Activated naive CD8-positive, alpha-beta T cell treated with anti-CD3 and anti-CD28 coated beads, Interleukin-2, amount 10 ng/mL, durations not matched to agents 7 days and 5 days (primary cell): ENCODE data around the gene POLR1C. TPM values are rescaled to one million over a fixed set of nuclear protein-coding genes. Genes with fewer than 3 reads are reported as not detected.

Experiments
- ATAC-seq: fragments of 150-1000 bp; cut with Tn5 transposase; one replicate; pipeline ENCODE4 v1.10.0; 2021; ENCODE audit warnings: low read depth, moderate library complexity
- POLR2A ChIA-PET: fragments of 350-600 bp; sonication (Branson Sonifier 250); formaldehyde crosslinking; loops from one replicate; lab custom pipeline; 2021; ENCODE audit warnings: antibody characterized with exemption; lab: Charles Lee
- DNase-seq: peaks from one replicate; pipeline ENCODE4 v3.0.0; 2021
- H3K27ac Mint-ChIP-seq: one replicate; pipeline ENCODE4 v1.8.0; 2022; ENCODE audit warnings: mild to moderate bottlenecking, mixed read lengths
- H3K27me3 Mint-ChIP-seq: one replicate; pipeline ENCODE4 v1.8.0; 2022; ENCODE audit warnings: mild to moderate bottlenecking, moderate library complexity, mixed read lengths
- H3K36me3 Mint-ChIP-seq: one replicate; pipeline ENCODE4 v1.8.0; 2021; ENCODE audit warnings: mild to moderate bottlenecking, mixed read lengths
- H3K4me1 Mint-ChIP-seq: one replicate; pipeline ENCODE4 v1.8.0; 2021; ENCODE audit warnings: mixed read lengths
- H3K4me3 Mint-ChIP-seq: one replicate; pipeline ENCODE4 v1.8.0; 2022; ENCODE audit warnings: mild to moderate bottlenecking, moderate library complexity, mixed read lengths
- H3K9me3 Mint-ChIP-seq: one replicate; pipeline ENCODE4 v1.8.0; 2021; ENCODE audit warnings: mixed read lengths
- total RNA-seq, 2 experiments: library from RNA; stranded (reverse); gene quantifications; one replicate each; pipeline ENCODE4 v1.2.3, GENCODE V29; 2021

Gene POLR1C
- total RNA-seq, 2 experiments from 2014 or later = 28.8 to 29.7 TPM

DNA sequence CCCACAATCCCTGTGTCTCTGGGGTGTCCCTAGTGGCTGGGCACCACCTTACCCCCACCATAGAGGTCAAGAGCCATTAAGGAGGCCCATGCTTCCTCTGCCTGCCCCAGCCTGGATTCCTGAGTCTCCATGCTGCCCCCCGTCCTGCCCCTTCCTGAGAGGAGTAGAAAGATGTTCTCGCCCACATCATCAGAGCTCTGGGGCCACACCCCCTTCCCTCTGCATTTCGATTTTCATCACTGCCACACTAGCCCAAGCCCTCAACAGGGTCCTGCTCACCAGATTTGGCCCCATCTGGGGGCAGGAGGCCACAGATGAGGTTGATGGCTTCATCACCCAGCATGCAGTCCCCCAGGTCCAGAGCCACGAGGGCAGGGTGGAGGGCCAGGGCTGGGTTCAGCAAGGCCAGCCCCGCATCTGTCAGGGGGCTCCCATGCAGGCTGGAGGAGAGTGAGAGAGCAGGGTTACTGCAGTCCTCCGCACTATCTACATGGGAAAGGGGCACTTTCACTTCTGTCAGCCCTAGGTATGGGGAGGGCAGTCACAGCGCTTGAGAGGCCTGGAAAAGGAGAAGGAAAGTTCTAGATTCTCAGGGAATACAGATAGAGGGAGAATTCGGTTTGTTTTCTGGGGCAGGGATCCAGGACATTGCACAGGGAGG is 8.3 kb upstream of the POLR1C start:
- peaks cover 18% of the 10 kb centered on the region for H3K36me3 Mint-ChIP-seq
- DNase-seq (no peak), ATAC-seq (no peak)
- peaks cover 18% of the 10 kb centered on the region for H3K27me3 Mint-ChIP-seq
- H3K9me3 Mint-ChIP-seq = no peaks in the 10 kb centered on the region
- peak overlapping the region; percentile 86 for H3K4me3 Mint-ChIP-seq
- POLR2A ChIA-PET = interaction anchor here (1.9 to 3.4 kb wide), 2 partner anchors 8 to 31 kb away, joined by 12 to 19 read pairs; partner anchors contain the start of genes POLR1C, TJAP1 and YIPF3
- no peak overlapping the region for H3K27ac Mint-ChIP-seq
- H3K4me1 Mint-ChIP-seq = peaks cover 11% of the 10 kb centered on the region

DNA sequence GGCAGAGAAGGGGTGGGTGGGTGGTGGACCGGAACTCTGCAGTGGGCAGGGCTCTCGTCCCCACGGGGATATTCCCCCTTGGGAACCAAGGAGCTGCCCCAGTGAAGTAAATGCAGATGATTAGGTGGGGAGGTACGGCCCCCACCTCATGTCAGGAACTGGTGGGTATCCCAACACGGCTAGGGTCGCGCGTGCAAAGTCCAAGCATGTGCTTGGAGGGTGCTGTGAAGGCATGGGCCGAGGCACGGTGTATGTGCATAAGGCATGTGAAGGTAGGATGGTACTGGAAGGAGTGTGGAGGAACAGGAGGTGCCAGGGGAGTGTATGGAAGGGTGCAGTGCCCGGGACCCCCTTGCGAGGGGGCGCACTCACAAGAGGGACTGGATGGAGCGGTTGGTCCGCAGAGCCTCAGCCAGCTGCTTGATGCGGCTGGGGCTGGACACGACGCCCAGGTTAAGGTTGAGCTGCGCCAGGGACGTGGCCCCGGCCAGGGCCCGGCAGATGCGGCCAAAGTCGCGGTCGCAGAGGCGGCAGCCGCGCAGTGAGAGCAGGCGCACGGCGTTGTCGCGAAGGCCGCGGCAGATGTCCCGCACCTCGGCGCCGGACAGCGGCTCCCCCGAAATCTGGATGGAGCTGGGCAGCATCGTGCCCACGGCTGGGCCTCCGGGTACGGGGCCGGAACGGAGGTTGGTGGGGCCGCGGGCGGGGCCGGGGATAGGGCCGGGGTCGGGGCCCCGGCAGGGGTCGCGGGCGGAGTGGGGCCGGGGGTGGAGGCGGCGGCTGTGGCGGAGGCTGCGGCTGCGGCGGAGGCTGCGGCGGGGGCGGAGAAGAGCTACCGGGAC is 7.5 kb upstream of the POLR1C start:
- H3K9me3 Mint-ChIP-seq = no peaks in the 10 kb centered on the region
- peak; percentile 42 for DNase-seq
- peaks cover 11% of the 10 kb centered on the region for H3K4me1 Mint-ChIP-seq
- peak overlapping the region; percentile 86 for H3K4me3 Mint-ChIP-seq
- peaks cover 15% of the 10 kb centered on the region for H3K36me3 Mint-ChIP-seq
- no peak overlapping the region for H3K27ac Mint-ChIP-seq
- POLR2A ChIA-PET = interaction anchor here (0.6 to 1.2 kb wide), 5 partner anchors 11 to 285 kb away, joined by 3 to 5 read pairs (median 3); partner anchors contain the start of gene DNPH1
- ATAC-seq = peak; percentile 2
- H3K27me3 Mint-ChIP-seq = peaks cover 18% of the 10 kb centered on the region

DNA sequence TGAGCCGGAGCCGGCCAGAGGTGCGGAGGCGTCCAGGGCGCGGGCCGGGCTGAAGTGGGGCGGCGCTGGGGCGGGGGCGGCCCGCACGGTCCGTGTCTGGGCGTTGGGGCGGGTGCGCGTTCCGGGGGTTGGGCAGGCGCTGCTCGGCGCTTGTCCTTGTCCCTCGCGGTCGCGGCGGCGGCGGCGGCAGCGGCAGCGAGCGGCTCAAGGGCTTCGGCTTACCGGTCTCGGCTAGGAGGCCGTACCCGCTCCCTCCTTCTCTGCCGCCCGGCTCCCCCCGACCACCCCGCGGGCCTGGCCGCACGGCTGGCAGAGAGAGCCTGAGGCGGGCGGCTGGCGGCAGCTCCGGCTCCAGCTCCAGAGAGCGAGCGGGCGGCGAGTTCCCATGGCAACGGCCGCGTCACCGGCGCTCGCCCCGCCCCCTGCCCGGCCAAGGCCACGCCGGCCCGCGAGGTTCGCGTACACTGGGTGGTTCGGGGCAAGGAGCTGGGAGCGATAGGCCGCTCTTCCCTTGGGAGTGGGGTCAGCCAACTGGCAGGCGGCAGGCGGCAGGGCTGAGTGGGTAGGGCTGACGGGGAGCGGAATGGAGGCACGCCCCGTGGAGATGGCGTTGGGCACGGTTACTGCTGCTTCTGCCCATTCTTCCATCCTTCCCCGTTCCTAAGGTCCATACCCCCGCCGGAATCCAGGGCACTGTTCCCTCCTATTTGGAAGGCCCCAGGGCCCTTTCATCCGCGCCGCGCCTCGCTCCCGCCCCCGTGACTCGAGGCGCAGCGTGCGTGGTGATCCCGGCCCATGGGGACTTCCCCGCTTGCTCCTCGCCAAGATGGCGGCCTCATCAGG is 6.7 kb upstream of the POLR1C start, which contains the start of gene LRRC73:
Gene LRRC73, minus strand, starts transcription at position 363 of the 843 bp plus-strand sequence. CDS start 561 bp downstream, outside the sequence.
- H3K36me3 Mint-ChIP-seq = peaks cover 17% of the 10 kb centered on the region

GRCh38 chr6:43510827-43511163 is 6.1 kb upstream of the POLR1C start:
- peaks cover 18% of the 10 kb centered on the region for H3K4me1 Mint-ChIP-seq
- no peaks in the 10 kb centered on the region for H3K9me3 Mint-ChIP-seq
- H3K27ac Mint-ChIP-seq = no peak overlapping the region
- peaks cover 19% of the 10 kb centered on the region for H3K36me3 Mint-ChIP-seq
- H3K27me3 Mint-ChIP-seq = peaks cover 18% of the 10 kb centered on the region
- ATAC-seq (no peak), DNase-seq (no peak)
- no peak overlapping the region for H3K4me3 Mint-ChIP-seq
- POLR2A ChIA-PET = interaction anchor here (0.7 kb wide), 1 partner anchor 162 kb away, joined by 3 read pairs; no protein-coding TSS in a partner anchor

More for the DNA sequence above, 6.7 kb upstream of the POLR1C start, which contains the start of gene LRRC73:
- DNase-seq (peak; percentile 88), ATAC-seq (peak; percentile 66)
- POLR2A ChIA-PET = interaction anchor here (0.6 to 1.2 kb wide), 6 partner anchors 12 to 286 kb away, joined by 3 to 5 read pairs (median 3); partner anchors contain the start of gene DNPH1
- H3K4me3 Mint-ChIP-seq = peak within 1 kb of the TSS; percentile 86
- H3K9me3 Mint-ChIP-seq = no peaks in the 10 kb centered on the region
- H3K4me1 Mint-ChIP-seq = peaks cover 16% of the 10 kb centered on the region
- peaks cover 18% of the 10 kb centered on the region for H3K27me3 Mint-ChIP-seq
- no peak within 1 kb of the TSS for H3K27ac Mint-ChIP-seq

DNA sequence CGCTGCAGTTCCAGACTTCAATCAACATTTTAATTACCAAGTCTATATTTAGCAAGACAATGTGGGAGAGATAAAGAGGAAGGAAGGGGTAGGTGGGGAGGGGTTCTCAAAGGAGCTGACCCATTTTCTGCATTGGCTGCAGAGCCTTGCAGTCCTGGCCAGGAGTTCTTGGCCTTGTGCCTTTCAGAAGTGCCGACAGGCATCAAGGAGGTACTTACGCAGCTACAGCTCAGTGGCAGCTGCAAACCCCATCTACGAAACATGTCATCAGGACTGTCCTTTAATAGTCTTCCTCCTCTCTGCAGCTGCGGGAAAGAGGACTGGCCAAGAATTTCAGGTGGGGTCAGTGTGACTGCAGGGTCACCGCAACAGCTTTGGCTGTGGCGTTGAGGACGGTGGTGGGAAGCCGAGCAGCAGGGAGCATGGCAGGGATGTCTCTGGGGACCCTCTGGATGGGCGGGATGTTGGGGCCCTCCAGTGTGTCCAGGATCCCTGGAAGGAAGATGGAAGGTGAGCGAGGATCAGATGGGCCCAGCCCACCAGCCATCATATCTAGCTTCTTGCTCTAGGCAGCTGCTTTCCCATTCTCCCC is 5.0 kb upstream of the POLR1C start:
- DNase-seq (no peak), ATAC-seq (no peak)
- peaks cover 19% of the 10 kb centered on the region for H3K36me3 Mint-ChIP-seq
- peaks cover 21% of the 10 kb centered on the region for H3K4me1 Mint-ChIP-seq
- peaks cover 18% of the 10 kb centered on the region for H3K27me3 Mint-ChIP-seq
- no peaks in the 10 kb centered on the region for H3K9me3 Mint-ChIP-seq
- no peak overlapping the region for H3K27ac Mint-ChIP-seq
- POLR2A ChIA-PET = interaction anchor here (0.6 kb wide), 2 partner anchors 18 to 284 kb away, joined by 3 read pairs; no protein-coding TSS in a partner anchor
- no peak overlapping the region for H3K4me3 Mint-ChIP-seq

- no peaks in the 10 kb centered on the region for H3K9me3 Mint-ChIP-seq
- H3K27ac Mint-ChIP-seq = no peak overlapping the region
- peaks cover 17% of the 10 kb centered on the region for H3K4me1 Mint-ChIP-seq
- no peak overlapping the region for H3K4me3 Mint-ChIP-seq
- no peaks in the 10 kb centered on the region for H3K27me3 Mint-ChIP-seq
- DNase-seq = no peak
- POLR2A ChIA-PET = interaction anchor here (0.9 to 2.9 kb wide), 2 partner anchors 9 to 733 kb away, joined by 4 to 19 read pairs; partner anchors contain the start of gene BICRAL
- ATAC-seq = no peak
- H3K36me3 Mint-ChIP-seq = peaks cover 17% of the 10 kb centered on the region
Observed at GRCh38 chr6:43515808-43516207, 1.1 kb upstream of the POLR1C start.

GRCh38 chr6:43516367-43516696 is 557 bp upstream of the POLR1C start:
- Mint-ChIP-seq H3K4me1 (peaks cover 17% of the 10 kb centered on the region), H3K27ac (no peak overlapping the region), H3K27me3 (no peaks in the 10 kb centered on the region), H3K4me3 (no peak overlapping the region), H3K36me3 (peaks cover 13% of the 10 kb centered on the region), H3K9me3 (no peaks in the 10 kb centered on the region)
- ATAC-seq = no peak
- DNase-seq = no peak
- POLR2A ChIA-PET = interaction anchor here (0.9 to 2.9 kb wide), 6 partner anchors 9 to 734 kb away, joined by 4 to 19 read pairs (median 5); partner anchors contain the start of genes BICRAL, GTPBP2, POLH and XPO5

DNA sequence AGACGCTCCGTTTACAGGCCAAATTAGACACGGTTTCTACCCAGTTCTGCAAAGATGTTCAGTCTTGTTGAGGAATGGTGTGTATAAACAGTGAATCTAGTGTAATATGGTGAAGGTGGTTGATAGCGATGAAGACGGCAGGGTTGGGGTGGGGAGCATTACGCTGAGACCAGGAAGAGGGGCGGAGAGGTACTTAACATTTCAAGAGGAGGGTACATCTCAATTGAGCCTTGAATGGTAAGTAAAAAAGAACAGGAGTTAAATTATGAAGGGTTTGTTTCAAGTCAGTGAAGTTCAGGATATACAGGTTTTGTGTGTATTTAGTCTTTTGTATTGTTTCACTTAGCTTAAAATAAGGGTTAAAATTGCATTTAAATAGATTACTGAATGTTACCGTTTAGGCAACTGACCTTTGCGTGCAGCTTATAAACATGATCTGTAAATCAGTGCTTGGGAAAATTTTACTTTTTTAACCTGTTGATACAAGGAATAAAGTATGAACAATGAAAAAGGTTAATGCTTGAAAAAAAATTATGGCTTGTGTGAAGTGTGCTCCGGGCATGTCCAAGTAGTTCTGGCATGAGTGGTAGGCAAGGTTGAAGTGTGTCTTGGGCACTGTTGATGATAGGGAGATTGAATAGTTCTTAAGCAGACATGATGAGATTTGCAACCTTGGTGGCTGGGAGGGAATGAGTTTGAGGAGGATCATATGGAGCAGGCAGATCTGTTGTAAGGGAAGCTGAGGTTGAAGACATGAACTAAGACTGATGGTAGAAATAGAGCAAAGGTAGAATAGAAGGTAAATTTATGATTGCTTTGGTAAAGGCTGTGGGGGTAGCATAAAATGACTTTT is 842 bp downstream of the POLR1C start:
- ATAC-seq (peak; percentile 3), DNase-seq (no peak)
- Mint-ChIP-seq H3K27me3 (no peaks in the 10 kb centered on the region), H3K36me3 (peaks cover 10% of the 10 kb centered on the region), H3K4me1 (peaks cover 17% of the 10 kb centered on the region), H3K9me3 (no peaks in the 10 kb centered on the region), H3K4me3 (no peak overlapping the region), H3K27ac (no peak overlapping the region)
- POLR2A ChIA-PET = interaction anchor here (1.2 to 2.9 kb wide), 4 partner anchors 11 to 148 kb away, joined by 4 to 19 read pairs (median 8); partner anchors contain the start of genes GTPBP2 and ZNF318

GRCh38 chr6:43520097-43520496 is 3.2 kb downstream of the POLR1C start:
- Mint-ChIP-seq H3K4me1 (peaks cover 9% of the 10 kb centered on the region), H3K4me3 (no peak overlapping the region), H3K27me3 (no peaks in the 10 kb centered on the region), H3K27ac (peak overlapping the region; percentile 22), H3K36me3 (peaks cover 12% of the 10 kb centered on the region), H3K9me3 (no peaks in the 10 kb centered on the region)
- DNase-seq (no peak), ATAC-seq (no peak)
- POLR2A ChIA-PET = no interaction called here

- Mint-ChIP-seq H3K36me3 (peaks cover 13% of the 10 kb centered on the region), H3K27ac (no peak overlapping the region), H3K4me1 (no peaks in the 10 kb centered on the region), H3K4me3 (no peak overlapping the region), H3K9me3 (no peaks in the 10 kb centered on the region), H3K27me3 (no peaks in the 10 kb centered on the region)
- ATAC-seq (no peak), DNase-seq (no peak)
- POLR2A ChIA-PET = no interaction called here
Observed at GRCh38 chr6:43521836-43522235, 4.9 kb downstream of the POLR1C start.

DNA sequence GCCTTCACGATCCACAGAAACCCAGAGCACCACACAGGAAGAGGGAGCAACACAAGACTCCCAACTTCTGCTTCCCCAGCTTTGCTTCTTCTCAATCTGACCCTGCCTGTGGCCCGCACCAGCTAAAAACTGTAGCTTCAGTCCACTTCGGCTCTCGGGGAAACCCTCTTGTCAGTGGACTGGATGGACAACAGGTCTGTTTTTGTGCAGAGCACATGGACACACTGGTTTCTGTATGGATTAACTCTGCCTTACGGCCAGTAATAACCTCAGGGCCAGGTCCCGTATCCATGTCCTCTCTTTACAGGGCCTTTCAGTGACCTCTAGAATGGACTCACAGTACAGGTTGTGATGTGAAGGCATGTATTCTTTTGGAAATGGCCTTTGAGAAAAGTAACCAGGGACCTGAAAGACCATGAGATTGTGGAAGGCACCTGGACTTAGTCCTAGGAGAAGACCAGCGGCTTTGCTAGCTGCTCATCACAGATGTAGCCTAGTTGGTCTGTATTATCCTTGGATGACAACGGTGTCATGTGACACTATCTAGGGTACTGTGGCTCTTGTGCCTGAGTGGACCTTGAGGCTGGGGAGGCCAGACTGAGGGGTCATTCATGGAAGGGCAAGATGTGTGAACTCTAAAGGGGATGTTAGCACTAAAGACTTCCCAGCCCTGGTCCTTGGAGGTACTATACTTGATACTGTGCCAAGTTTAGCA is 5.8 kb downstream of the POLR1C start:
- no peak for ATAC-seq
- no peaks in the 10 kb centered on the region for H3K9me3 Mint-ChIP-seq
- H3K36me3 Mint-ChIP-seq = peaks cover 20% of the 10 kb centered on the region
- no peak for DNase-seq
- no peak overlapping the region for H3K4me3 Mint-ChIP-seq
- no peaks in the 10 kb centered on the region for H3K4me1 Mint-ChIP-seq
- H3K27me3 Mint-ChIP-seq = no peaks in the 10 kb centered on the region
- POLR2A ChIA-PET = no interaction called here
- H3K27ac Mint-ChIP-seq = no peak overlapping the region
